GM10266 (cell line): ENCODE data around the gene ELN.

Source experiments
- DNase-seq: peaks from one replicate; pipeline ENCODE4 v3.0.0; 2012; ENCODE audit errors: extremely low spot score
- TF ChIP-seq, protein P1 (sequence below): IDR thresholded peaks from 2 replicates; pipeline ENCODE4 v1.5.1; 2012; ENCODE audit warnings: mild to moderate bottlenecking, low read depth; ENCODE audit not compliant: control insufficient read depth, insufficient read depth; ENCODE audit errors: missing control alignments

The ELN gene

DNA sequence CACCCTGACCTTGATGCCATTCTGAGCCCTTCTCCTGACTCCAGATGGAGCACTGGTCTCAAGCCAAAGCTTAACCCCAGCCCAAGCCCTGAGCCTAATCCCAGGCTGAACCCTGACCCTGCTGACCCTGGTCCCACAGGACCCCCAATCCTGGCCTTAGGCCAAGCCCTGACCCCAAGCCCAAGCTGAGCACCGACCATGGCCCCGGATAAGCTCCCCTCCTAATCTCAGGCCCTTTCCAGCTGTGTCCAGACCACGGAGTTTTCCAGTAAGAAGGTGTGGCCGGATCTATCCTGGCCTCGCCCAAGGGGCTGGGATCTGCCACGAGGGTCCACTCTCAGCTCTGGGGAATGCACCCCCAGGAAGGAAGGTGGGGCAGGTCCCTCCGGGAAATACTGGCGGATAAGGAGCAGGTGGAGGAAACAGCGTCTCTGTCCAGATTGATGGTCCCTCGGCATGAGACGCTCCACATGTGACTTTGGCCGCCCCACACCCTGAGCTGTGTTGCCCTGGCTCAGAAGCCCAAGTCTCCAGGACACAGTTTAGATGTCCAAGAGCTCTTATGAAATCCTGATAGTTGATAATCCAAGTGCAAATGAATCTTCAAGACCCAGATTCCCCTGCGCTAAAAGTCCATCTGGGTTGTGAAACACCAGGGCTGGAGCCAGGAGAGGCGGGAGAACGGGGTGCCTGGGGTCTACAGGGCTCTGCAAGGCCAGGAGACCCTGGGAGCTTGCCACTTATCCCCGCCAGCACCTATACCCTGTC lies 10.4 kb downstream of the ELN start:
- no peak for DNase-seq
- TF ChIP-seq, protein P1, sequence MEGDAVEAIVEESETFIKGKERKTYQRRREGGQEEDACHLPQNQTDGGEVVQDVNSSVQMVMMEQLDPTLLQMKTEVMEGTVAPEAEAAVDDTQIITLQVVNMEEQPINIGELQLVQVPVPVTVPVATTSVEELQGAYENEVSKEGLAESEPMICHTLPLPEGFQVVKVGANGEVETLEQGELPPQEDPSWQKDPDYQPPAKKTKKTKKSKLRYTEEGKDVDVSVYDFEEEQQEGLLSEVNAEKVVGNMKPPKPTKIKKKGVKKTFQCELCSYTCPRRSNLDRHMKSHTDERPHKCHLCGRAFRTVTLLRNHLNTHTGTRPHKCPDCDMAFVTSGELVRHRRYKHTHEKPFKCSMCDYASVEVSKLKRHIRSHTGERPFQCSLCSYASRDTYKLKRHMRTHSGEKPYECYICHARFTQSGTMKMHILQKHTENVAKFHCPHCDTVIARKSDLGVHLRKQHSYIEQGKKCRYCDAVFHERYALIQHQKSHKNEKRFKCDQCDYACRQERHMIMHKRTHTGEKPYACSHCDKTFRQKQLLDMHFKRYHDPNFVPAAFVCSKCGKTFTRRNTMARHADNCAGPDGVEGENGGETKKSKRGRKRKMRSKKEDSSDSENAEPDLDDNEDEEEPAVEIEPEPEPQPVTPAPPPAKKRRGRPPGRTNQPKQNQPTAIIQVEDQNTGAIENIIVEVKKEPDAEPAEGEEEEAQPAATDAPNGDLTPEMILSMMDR: no peak

- TF ChIP-seq, protein P1: no peak
These were observed 11.4 kb downstream of the ELN start for GRCh38 chr7:74039337-74039736.

DNA sequence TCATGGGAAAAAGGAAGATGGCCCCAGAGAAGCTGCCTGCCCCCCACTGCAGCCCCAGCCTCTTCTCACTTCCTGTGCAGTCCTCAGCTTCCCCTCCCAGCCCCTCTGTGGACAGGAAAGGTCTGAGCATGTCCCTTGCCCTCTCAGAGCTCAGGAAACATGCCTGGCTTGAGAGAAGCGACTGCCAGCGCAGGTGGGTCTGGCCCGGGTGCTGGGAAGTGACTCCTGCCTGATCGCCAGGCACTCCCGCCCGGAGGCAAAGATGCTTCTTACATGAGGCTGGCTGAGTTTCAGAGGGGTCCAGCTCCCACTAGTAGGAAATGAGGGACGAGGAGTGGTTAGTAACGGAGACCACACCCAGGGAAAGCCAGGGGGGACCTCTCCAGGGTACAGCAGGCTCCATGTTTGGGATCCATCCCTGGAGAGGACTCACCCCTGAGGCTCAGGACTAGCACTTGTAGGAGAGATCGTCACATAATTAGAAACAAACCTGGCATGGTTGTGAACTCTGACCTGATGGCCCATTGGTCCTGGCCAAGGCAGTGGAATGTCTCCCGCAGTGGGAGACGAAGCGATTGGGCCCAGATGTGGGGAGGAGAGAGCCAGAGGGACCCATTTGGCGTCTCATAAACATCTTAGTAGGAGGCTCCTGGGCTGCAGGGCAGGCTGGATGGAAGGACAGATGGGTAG lies 12.3 kb downstream of the ELN start:
- no peak for DNase-seq
- TF ChIP-seq, protein P1: no peak

More at GRCh38 chr7:74039337-74039736, 11.4 kb downstream of the ELN start:
- no peak for DNase-seq

DNA sequence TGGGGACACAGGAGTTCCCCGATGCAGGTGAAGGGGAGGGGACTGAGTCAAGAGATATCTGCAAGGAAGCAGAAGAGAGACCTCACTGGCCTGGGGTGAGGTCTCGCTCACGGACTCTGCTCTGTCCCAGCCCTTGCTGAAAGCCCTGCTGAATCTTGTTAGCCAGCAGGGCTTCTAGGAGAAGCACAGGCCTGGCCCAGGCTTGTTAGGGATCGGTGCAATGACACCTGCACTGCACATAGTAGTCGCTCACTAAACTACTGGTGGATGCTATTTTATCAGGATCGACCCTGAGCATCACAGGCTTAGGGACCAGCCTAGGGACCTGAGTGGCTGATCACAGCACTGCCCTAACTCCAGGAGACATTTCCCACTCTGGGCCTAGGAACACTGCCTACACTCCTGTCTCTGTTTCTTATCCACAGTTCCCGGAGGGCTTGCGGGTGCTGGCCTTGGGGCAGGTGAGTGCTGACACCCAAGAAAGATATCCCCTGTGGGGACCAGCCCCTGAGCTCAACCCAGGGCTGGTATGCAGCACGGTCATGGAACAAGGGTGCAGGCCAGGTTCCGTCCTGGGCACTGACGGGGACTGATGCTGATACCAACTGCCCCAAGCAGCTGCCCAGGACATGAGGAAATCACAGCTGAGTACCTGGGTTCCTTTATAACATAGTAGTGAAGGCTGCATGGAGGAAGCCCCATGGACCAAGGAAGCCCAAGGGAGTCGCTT lies 13.0 kb downstream of the ELN start:
- TF ChIP-seq, protein P1: no peak
- no peak for DNase-seq

- no peak for DNase-seq
- TF ChIP-seq, protein P1: no peak
These were observed 15.0 kb downstream of the ELN start for GRCh38 chr7:74042746-74043522.

DNA sequence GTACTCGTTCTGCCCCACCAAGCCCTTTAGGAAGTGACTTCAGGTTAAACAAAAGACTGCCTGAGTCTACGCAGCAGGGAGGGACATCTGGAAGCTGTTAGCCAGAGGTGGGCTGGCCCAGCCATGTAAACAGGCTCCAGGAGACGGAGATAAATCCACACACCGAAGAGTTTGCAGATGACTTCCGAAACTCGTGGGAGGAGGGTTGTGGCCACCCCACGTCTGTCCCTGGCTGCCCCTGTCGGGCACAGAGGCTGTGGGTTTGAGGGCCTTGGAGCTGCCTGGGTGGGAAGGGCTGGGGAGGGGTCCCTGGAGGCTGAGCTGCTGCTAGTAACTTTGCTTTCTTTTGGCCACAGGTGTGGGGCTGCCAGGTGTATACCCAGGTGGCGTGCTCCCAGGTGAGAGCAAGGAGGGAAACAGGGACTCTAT lies 15.6 kb downstream of the ELN start:
- TF ChIP-seq, protein P1: no peak
- DNase-seq: no peak
